ENCODE measurements around the gene ATP6V0A4. TPM values are rescaled to one million over a fixed set of nuclear protein-coding genes. Genes with fewer than 3 reads are reported as not detected.

The ATP6V0A4 gene
- total and polyA plus RNA-seq, 2 of the 13 experiments (the other 11 are each of a cell fraction or from before 2014, with no cell fraction given), result 0.24 to 0.25 TPM

DNA sequence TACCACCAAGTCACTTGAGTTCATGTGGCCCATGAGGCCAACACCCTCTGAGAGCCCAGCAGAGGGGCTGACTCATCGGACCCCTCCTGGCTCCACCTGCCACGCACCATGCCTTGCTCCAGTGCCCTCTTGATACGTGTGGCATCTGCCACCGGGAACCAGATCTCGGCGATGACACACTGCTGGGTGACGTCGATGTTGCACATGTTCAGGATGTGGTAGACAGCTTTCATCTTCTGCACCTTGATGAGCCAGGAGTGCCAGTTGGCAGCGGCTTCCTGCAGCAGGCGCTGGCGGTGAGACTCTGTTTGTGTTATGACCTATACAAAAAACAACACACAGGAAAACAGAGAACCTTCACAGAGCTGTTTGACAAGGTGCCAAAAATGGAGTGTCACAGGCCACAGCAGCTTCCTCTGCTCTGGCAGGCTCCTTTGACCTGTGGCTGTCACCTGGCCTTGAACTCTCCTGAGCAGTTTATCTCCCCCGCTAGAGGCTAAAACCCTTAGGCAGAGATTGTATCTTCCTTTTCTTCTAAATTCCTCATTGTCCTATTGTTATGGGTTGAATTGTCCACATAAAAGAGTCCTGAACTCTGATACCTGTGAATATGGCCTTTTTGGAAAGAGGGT is 45.4 kb downstream of the ATP6V0A4 start (continued):
- TF ChIP-seq ZBED4 (CRISPR knock-in tag; IDR thresholded peaks at IDR 0.05; ENCODE audit: borderline replicate concordance), result no peak
- TF ChIP-seq, protein P1, sequence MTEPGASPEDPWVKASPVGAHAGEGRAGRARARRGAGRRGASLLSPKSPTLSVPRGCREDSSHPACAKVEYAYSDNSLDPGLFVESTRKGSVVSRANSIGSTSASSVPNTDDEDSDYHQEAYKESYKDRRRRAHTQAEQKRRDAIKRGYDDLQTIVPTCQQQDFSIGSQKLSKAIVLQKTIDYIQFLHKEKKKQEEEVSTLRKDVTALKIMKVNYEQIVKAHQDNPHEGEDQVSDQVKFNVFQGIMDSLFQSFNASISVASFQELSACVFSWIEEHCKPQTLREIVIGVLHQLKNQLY (CRISPR knock-in tag; IDR thresholded peaks at IDR 0.05), result peak; percentile 15; the same call in 1 of the 2 replicates
- TF ChIP-seq RXRA (CRISPR knock-in tag; IDR thresholded peaks at IDR 0.05), result peak; percentile 96
- no peak for TF ChIP-seq STAG1 (CRISPR knock-in tag; IDR thresholded peaks at IDR 0.05)
- TF ChIP-seq FOSL1 (CRISPR knock-in tag; IDR thresholded peaks at IDR 0.05; ENCODE audit: borderline replicate concordance), result no peak
- TF ChIP-seq ZNF839 (CRISPR knock-in tag; IDR thresholded peaks at IDR 0.05; ENCODE audit: borderline replicate concordance), result no peak
- no peak for TF ChIP-seq TOPORS (CRISPR knock-in tag; IDR thresholded peaks at IDR 0.05)
- 0 out of 2 replicates have a peak, but pooled peaks have one; percentile 35 for TF ChIP-seq RNF2 (conservative IDR thresholded peaks at IDR 0.05; ENCODE audit: low read depth)
- TF ChIP-seq ZNF878 (CRISPR knock-in tag; IDR thresholded peaks at IDR 0.05), result 0 out of 2 replicates have a peak, but pooled peaks have one; percentile 17
- no peak for TF ChIP-seq AGO1 (IDR thresholded peaks at IDR 0.05; ENCODE audit: low read depth, low read length, poor library complexity, severe bottlenecking)
- TF ChIP-seq POGZ (CRISPR knock-in tag; IDR thresholded peaks at IDR 0.05), result no peak
- TF ChIP-seq PITX1 (CRISPR knock-in tag; IDR thresholded peaks at IDR 0.05), result no peak
- TF ChIP-seq ZNF441 (CRISPR knock-in tag; IDR thresholded peaks at IDR 0.05; ENCODE audit: borderline replicate concordance), result no peak
- TF ChIP-seq EHMT2 (IDR thresholded peaks at IDR 0.05; ENCODE audit: borderline replicate concordance, low read depth, low read length), result no peak
- TF ChIP-seq TBX3 (IDR thresholded peaks at IDR 0.05; ENCODE audit: borderline replicate concordance), result peak; percentile 77
- no peak for TF ChIP-seq ZNF530 (CRISPR knock-in tag; IDR thresholded peaks at IDR 0.05; ENCODE audit: low read depth)
- peak; percentile 37; the same call in 1 of the 2 replicates for TF ChIP-seq MYC (CRISPR knock-in tag; IDR thresholded peaks at IDR 0.05; ENCODE audit: borderline replicate concordance)
- TF ChIP-seq, protein P2, sequence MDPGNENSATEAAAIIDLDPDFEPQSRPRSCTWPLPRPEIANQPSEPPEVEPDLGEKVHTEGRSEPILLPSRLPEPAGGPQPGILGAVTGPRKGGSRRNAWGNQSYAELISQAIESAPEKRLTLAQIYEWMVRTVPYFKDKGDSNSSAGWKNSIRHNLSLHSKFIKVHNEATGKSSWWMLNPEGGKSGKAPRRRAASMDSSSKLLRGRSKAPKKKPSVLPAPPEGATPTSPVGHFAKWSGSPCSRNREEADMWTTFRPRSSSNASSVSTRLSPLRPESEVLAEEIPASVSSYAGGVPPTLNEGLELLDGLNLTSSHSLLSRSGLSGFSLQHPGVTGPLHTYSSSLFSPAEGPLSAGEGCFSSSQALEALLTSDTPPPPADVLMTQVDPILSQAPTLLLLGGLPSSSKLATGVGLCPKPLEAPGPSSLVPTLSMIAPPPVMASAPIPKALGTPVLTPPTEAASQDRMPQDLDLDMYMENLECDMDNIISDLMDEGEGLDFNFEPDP (CRISPR knock-in tag; conservative IDR thresholded peaks at IDR 0.05), result no peak
- TF ChIP-seq ELF1 (CRISPR knock-in tag; IDR thresholded peaks at IDR 0.05), result no peak
- no peak for TF ChIP-seq RARG (CRISPR knock-in tag; IDR thresholded peaks at IDR 0.05; ENCODE audit: low read depth)
- no peak for TF ChIP-seq ZNF674 (CRISPR knock-in tag; IDR thresholded peaks at IDR 0.05; ENCODE audit: low read depth)
- 0 out of 2 replicates have a peak, but pooled peaks have one; percentile 57 for TF ChIP-seq THRA (CRISPR knock-in tag; IDR thresholded peaks at IDR 0.05; ENCODE audit: borderline replicate concordance)
- no peak for TF ChIP-seq GTF3A (CRISPR knock-in tag; conservative IDR thresholded peaks at IDR 0.05)
- no peak for TF ChIP-seq HOXA5 (CRISPR knock-in tag; IDR thresholded peaks at IDR 0.05)

All from HepG2 (cell line).